H1 (cell line): ENCODE results near the gene RGS6. TPM values are rescaled to one million over a fixed set of nuclear protein-coding genes. Genes with fewer than 3 reads are reported as not detected.

ENCODE experiments used
- CTCF ChIA-PET: fragments of 300-600 bp; sonication (Branson Sonifier 250); formaldehyde crosslinking; loops from one replicate; lab custom pipeline; 2021; ENCODE audit not compliant: partially characterized antibody; lab: Charles Lee
- POLR2A ChIA-PET: fragments of 300-600 bp; sonication (Branson Sonifier 250); formaldehyde crosslinking; loops from one replicate; lab custom pipeline; 2021; ENCODE audit warnings: inconsistent platforms; ENCODE audit not compliant: partially characterized antibody; lab: Charles Lee
- DNase-seq, 2 experiments: peaks; one replicate each; pipeline versions ENCODE4 v3.0.0 to v3.0.0-alpha.2; 2010 to 2022; ENCODE audit warnings: low spot score in 2 of 2, low read depth in 1 of 2, mixed read lengths in 1 of 2
- FAIRE-seq: peaks from 2 replicates; lab custom pipeline; 2011; peaks lifted over from hg19 to GRCh38; lab: Jason Lieb, UNC
- H2AFZ ChIP-seq: 2 replicates; pipeline ENCODE4 v1.8.1; 2012; ENCODE audit warnings: low read length, inconsistent platforms
- H2AK5ac ChIP-seq: 2 replicates; pipeline ENCODE4 v1.6.1; 2013; ENCODE audit warnings: low read depth, low read length
- H2BK120ac ChIP-seq: replicated peaks from 2 replicates; pipeline ENCODE3; 2013; ENCODE audit warnings: low read depth, low read length, inconsistent platforms
- H2BK12ac ChIP-seq: 2 replicates; pipeline ENCODE4 v1.6.1; 2013; ENCODE audit warnings: low read depth, low read length
- H2BK15ac ChIP-seq: 2 replicates; pipeline ENCODE4 v1.6.1; 2013; ENCODE audit warnings: low read length
- H2BK20ac ChIP-seq: 2 replicates; pipeline ENCODE4 v1.6.1; 2013; ENCODE audit warnings: low read length
- H2BK5ac ChIP-seq: 2 replicates; pipeline ENCODE4 v1.6.1; 2013; ENCODE audit warnings: low read depth, low read length
- H3K14ac ChIP-seq: 2 replicates; pipeline ENCODE4 v1.6.1; 2013; ENCODE audit warnings: inconsistent platforms; ENCODE audit not compliant: insufficient read length
- H3K18ac ChIP-seq: 2 replicates; pipeline ENCODE4 v1.6.1; 2013; ENCODE audit warnings: low read length; ENCODE audit errors: extremely low read depth
- H3K23ac ChIP-seq: 2 replicates; pipeline ENCODE4 v1.6.1; 2013; ENCODE audit warnings: inconsistent platforms; ENCODE audit not compliant: insufficient read length
- H3K23me2 ChIP-seq: 2 replicates; pipeline ENCODE4 v1.6.1; 2013; ENCODE audit warnings: low read depth, low read length
- H3K27ac ChIP-seq: 2 replicates; pipeline ENCODE4 v1.6.1; 2011; ENCODE audit warnings: low read depth, low read length, inconsistent platforms
- H3K27me3 ChIP-seq, 4 experiments: replicated peaks in 1 of 4; 1 replicate in 1 of 4; 2 replicates in 3 of 4; pipeline versions ENCODE4 v1.6.1 to v1.8.1; 2011 to 2013; ENCODE audit warnings: low read length in 3 of 4, mild to moderate bottlenecking in 3 of 4, inconsistent platforms in 2 of 4, mixed read lengths in 2 of 4, moderate library complexity in 1 of 4; ENCODE audit not compliant: control insufficient read depth in 3 of 4, insufficient read depth in 3 of 4; ENCODE audit errors: extremely low read depth in 1 of 4
- H3K36me3 ChIP-seq, 4 experiments: 2 replicates each; pipeline versions ENCODE4 v1.6.1 to v1.8.1; 2011 to 2013; ENCODE audit warnings: mild to moderate bottlenecking in 4 of 4, low read length in 3 of 4, moderate library complexity in 2 of 4, control low read depth in 1 of 4, inconsistent platforms in 1 of 4; ENCODE audit not compliant: insufficient read depth in 4 of 4, control insufficient read depth in 2 of 4
- H3K4ac ChIP-seq: replicated peaks from 2 replicates; pipeline ENCODE3; 2013; ENCODE audit warnings: low read length, low read depth, mixed read lengths, inconsistent platforms; ENCODE audit not compliant: insufficient read length
- H3K4me1 ChIP-seq, 4 experiments: replicated peaks in 1 of 4; 1 replicate in 1 of 4; 2 replicates in 3 of 4; pipeline versions ENCODE4 v1.6.1 to v1.8.1; 2011 to 2013; ENCODE audit warnings: low read length in 3 of 4, inconsistent platforms in 2 of 4, mixed read lengths in 1 of 4; ENCODE audit not compliant: insufficient read depth in 4 of 4, control insufficient read depth in 3 of 4
- H3K4me2 ChIP-seq, 2 experiments: 2 replicates each; pipeline versions ENCODE4 v1.6.1 to v1.8.1; 2011 to 2013; ENCODE audit warnings: low read depth in 2 of 2, low read length in 2 of 2, control low read depth in 1 of 2, inconsistent platforms in 1 of 2, mild to moderate bottlenecking in 1 of 2; ENCODE audit not compliant: insufficient read depth in 1 of 2
- H3K4me3 ChIP-seq, 4 experiments: fragments of 200-600, 300-600 bp in 1 of 4; sonication (generic), shearing (Covaris generic), sonication (Bioruptor Twin) in 1 of 4; 2 replicates each; pipeline versions ENCODE4 v1.5.1 to v1.8.1; 2011 to 2016; ENCODE audit warnings: low read length in 4 of 4, low read depth in 3 of 4, control low read depth in 2 of 4, inconsistent platforms in 2 of 4, mild to moderate bottlenecking in 2 of 4, mixed read lengths in 1 of 4, moderate library complexity in 1 of 4; ENCODE audit not compliant: insufficient read depth in 2 of 4; ENCODE audit errors: extremely low read depth in 1 of 4
- H3K56ac ChIP-seq: replicated peaks from 2 replicates; pipeline ENCODE3; 2013; ENCODE audit warnings: low read depth, mild to moderate bottlenecking, mixed read lengths, low read length, inconsistent platforms; ENCODE audit not compliant: insufficient read length
- H3K79me1 ChIP-seq: 2 replicates; pipeline ENCODE4 v1.6.1; 2013; ENCODE audit warnings: low read depth, low read length, control low read depth
- H3K79me2 ChIP-seq, 2 experiments: 2 replicates each; pipeline versions ENCODE4 v1.6.1 to v1.8.1; 2012 to 2013; ENCODE audit warnings: low read length in 2 of 2, mild to moderate bottlenecking in 2 of 2, inconsistent platforms in 1 of 2; ENCODE audit not compliant: insufficient read depth in 2 of 2, control insufficient read depth in 1 of 2
- H3K9ac ChIP-seq, 4 experiments: replicated peaks in 1 of 4; 1 replicate in 1 of 4; 2 replicates in 3 of 4; pipeline versions ENCODE4 v1.6.1 to v1.8.1; 2011 to 2013; ENCODE audit warnings: low read depth in 3 of 4, low read length in 3 of 4, control low read depth in 2 of 4, mild to moderate bottlenecking in 2 of 4, moderate library complexity in 2 of 4, inconsistent platforms in 1 of 4; ENCODE audit errors: extremely low read depth in 1 of 4
- H3K9me3 ChIP-seq, 2 experiments: 2 replicates each; pipeline versions ENCODE4 v1.6.1 to v1.8.1; 2012 to 2013; ENCODE audit warnings: mild to moderate bottlenecking in 2 of 2, moderate library complexity in 2 of 2, control low read depth in 1 of 2, inconsistent platforms in 1 of 2, low read depth in 1 of 2, low read length in 1 of 2, mixed read lengths in 1 of 2; ENCODE audit not compliant: insufficient read depth in 2 of 2
- H4K20me1 ChIP-seq, 2 experiments: replicated peaks in 1 of 2; 2 replicates each; pipeline versions ENCODE3 to v1.8.1; 2011 to 2013; ENCODE audit warnings: inconsistent platforms in 2 of 2, low read length in 2 of 2, mild to moderate bottlenecking in 1 of 2; ENCODE audit not compliant: insufficient read depth in 2 of 2, control insufficient read depth in 1 of 2
- H4K5ac ChIP-seq: 2 replicates; pipeline ENCODE4 v1.6.1; 2013; ENCODE audit warnings: low read length, low read depth, mixed read lengths, inconsistent platforms; ENCODE audit not compliant: insufficient read length
- H4K8ac ChIP-seq: 2 replicates; pipeline ENCODE4 v1.8.0; 2013; ENCODE audit warnings: mild to moderate bottlenecking, moderate library complexity, low read length, inconsistent platforms; ENCODE audit not compliant: insufficient read depth; ENCODE audit errors: extremely low read depth
- H4K91ac ChIP-seq: replicated peaks from 2 replicates; pipeline ENCODE3; 2013; ENCODE audit warnings: low read length, mixed read lengths, inconsistent platforms; ENCODE audit not compliant: insufficient read length
- KDM5A ChIP-seq: fragments of 200-600 bp; IDR thresholded peaks from 2 replicates; pipeline ENCODE4 v1.7.1; 2012; ENCODE audit warnings: mild to moderate bottlenecking, low read length, inconsistent platforms, mixed read lengths
- NANOG ChIP-seq: IDR thresholded peaks from 2 replicates; pipeline ENCODE4 v1.6.1; 2011; ENCODE audit warnings: low read length, low read depth, mild to moderate bottlenecking, inconsistent platforms; ENCODE audit not compliant: insufficient read depth, poor library complexity, severe bottlenecking
- RAD21 ChIP-seq, 2 experiments: IDR thresholded peaks in 1 of 2; conservative IDR thresholded peaks in 1 of 2; 2 replicates each; pipeline ENCODE4 v1.6.1; 2011; ENCODE audit warnings: low read depth in 2 of 2, low read length in 2 of 2, improper control_type of control experiment in 1 of 2, inconsistent platforms in 1 of 2, mild to moderate bottlenecking in 1 of 2, moderate library complexity in 1 of 2
- RFX5 ChIP-seq: IDR thresholded peaks from 2 replicates; pipeline ENCODE4 v1.6.1; 2011; ENCODE audit warnings: low read depth, low read length, improper control_type of control experiment, borderline replicate concordance
- TBP ChIP-seq: IDR thresholded peaks from 2 replicates; pipeline ENCODE4 v1.6.1; 2011; ENCODE audit warnings: low read depth, low read length, improper control_type of control experiment
- TCF12 ChIP-seq: IDR thresholded peaks from 2 replicates; pipeline ENCODE4 v1.6.1; 2011; ENCODE audit warnings: low read depth, mild to moderate bottlenecking, low read length
- WGBS, 2 experiments: shearing (Covaris generic) in 1 of 2; methylation state at CpG; one replicate each; pipeline versions ENCODE4 v1.1.6 to v1.1.7; 2013 to 2015; ENCODE audit warnings: low lambda C conversion rate in 2 of 2, mixed read lengths in 2 of 2, inconsistent platforms in 1 of 2, low coverage in 1 of 2, missing lambda C conversion rate in 1 of 2; ENCODE audit not compliant: insufficient replicate concordance in 2 of 2, insufficient coverage in 1 of 2, insufficient read length in 1 of 2; ENCODE audit errors: extremely low coverage in 1 of 2, missing lambda C conversion rate in 1 of 2; 5-methylcytosine and 5-hydroxymethylcytosine counted together
- polyA plus RNA-seq, 7 experiments: library from polyadenylated mRNA; depleted of rRNA in 3 of 7; stranded (reverse) in 5 of 7; unstranded in 2 of 7; fragments of >200 nt in 5 of 7; fragments of 200-250 nt in 2 of 7; gene quantifications; 1 replicate in 5 of 7; 2 replicates in 1 of 7; 4 replicates in 1 of 7; pipeline versions ENCODE4 v1.2.1 to v1.2.3, GENCODE V29; 2011 to 2013; ENCODE audit warnings: missing spikeins in 2 of 7, mixed read lengths in 2 of 7
- total RNA-seq: library from RNA; stranded (reverse); fragmentation: NEBNext Ultra II Directional; extraction: Animal tissue kit (Norgen Biotek cat#: 25700); gene quantifications from 2 replicates; pipeline ENCODE4 v1.2.1, GENCODE V29; 2021
- TF ChIP-seq, protein P1 (sequence below): IDR thresholded peaks from 2 replicates; pipeline ENCODE4 v1.6.1; 2012; ENCODE audit warnings: inconsistent platforms
- TF ChIP-seq, protein P2 (sequence below), 3 experiments: IDR thresholded peaks; 1 replicate in 2 of 3; 2 replicates in 1 of 3; pipeline versions ENCODE4 v1.5.1 to v1.6.1; 2011; ENCODE audit warnings: low read length in 3 of 3, mild to moderate bottlenecking in 3 of 3, inconsistent platforms in 2 of 3, low read depth in 1 of 3, moderate library complexity in 1 of 3; ENCODE audit not compliant: insufficient read depth in 1 of 3; ENCODE audit errors: control extremely low read depth in 1 of 3

RGS6 gene
- total and polyA plus RNA-seq, 2 of the 8 experiments (the other 6 are each of a cell fraction or from before 2014, with no cell fraction given) = 0.26 to 1.1 TPM

DNA sequence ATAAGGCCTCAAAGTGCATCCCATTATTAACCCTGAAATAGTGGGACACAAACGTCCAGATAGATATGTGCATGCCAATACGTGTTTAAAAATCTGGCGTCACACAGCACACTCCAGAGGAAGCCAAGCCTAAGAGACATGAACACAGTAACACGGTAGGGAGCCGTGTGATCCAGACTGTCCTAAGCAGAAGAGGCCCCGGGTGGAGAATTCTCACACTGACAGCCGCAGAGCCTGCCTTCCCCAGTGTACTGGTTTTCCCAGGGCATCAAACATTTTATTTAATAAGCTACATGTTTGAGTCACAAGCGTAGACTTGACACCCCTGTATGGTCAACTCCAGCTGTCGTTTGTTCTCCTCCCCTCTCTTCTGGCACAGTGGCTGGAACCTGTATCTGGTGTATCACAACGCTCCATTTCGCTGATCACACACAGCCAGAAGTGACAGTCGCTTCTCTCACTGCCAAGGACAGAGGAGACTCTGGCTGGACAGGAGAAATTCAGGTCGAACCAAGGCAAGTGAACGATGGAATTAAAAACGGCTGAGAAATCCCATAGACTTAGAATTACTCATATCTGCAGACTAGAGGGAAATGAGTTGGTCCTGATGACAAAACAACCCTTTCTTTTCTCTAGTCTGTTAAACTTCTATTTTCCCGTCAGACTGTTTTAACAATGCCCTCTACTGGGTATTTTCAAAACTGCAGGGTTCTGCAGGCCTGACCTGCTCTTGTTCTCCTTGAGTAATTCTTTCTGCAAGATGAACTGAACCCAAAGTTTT is 359.9 kb downstream of the RGS6 start:
- Histone ChIP-seq H4K91ac (no peak overlapping the region), H2BK15ac (no peak overlapping the region), H3K27ac (no peak overlapping the region), H2BK12ac (no peak overlapping the region), H2BK5ac (no peak overlapping the region), H3K23ac (no peak overlapping the region), H3K18ac (no peak overlapping the region), H4K20me1 (no peaks in the 10 kb centered on the region), H3K4me3 (no peak overlapping the region), H3K36me3 (no peaks in the 10 kb centered on the region), H3K27me3 (no peaks in the 10 kb centered on the region), H3K23me2 (no peaks in the 10 kb centered on the region), H2BK20ac (0 out of 2 replicates have a peak overlapping the region, but pooled peaks have one; percentile 23), H3K79me1 (no peaks in the 10 kb centered on the region), H2AK5ac (no peak overlapping the region), H4K5ac (no peak overlapping the region), H3K56ac (no peak overlapping the region), H2BK120ac (no peak overlapping the region), H2AFZ (peak overlapping the region; percentile 10; the same call in 1 of the 2 replicates), H3K4ac (no peak overlapping the region), H3K79me2 (no peaks in the 10 kb centered on the region), H3K14ac (no peak overlapping the region), H3K4me1 (peaks cover 0 to 6% (median 0%) of the 10 kb centered on the region in 4 experiments; a peak in 1 of 7 replicates), H3K4me2 (no peak overlapping the region), H3K9ac (no peak overlapping the region), H4K8ac (no peak overlapping the region), H3K9me3 (no peaks in the 10 kb centered on the region)
- peak; percentile 1 to 52 for DNase-seq
- POLR2A ChIA-PET = no interaction called here
- WGBS, 2 experiments = 71% methylated on average over 15 of the region's 16 CpGs; no CpG with 5 or more reads in 1 of the 2 experiments
- peak; percentile 92 for FAIRE-seq
- CTCF ChIA-PET = interaction anchor here (0.6 to 2.7 kb wide), 21 partner anchors 9 to 568 kb away, joined by 3 to 10 read pairs (median 3); no protein-coding TSS in a partner anchor
- no peak for TF ChIP-seq RFX5
- TF ChIP-seq, protein P1, sequence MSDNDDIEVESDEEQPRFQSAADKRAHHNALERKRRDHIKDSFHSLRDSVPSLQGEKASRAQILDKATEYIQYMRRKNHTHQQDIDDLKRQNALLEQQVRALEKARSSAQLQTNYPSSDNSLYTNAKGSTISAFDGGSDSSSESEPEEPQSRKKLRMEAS = no peak
- TF ChIP-seq, protein P2, sequence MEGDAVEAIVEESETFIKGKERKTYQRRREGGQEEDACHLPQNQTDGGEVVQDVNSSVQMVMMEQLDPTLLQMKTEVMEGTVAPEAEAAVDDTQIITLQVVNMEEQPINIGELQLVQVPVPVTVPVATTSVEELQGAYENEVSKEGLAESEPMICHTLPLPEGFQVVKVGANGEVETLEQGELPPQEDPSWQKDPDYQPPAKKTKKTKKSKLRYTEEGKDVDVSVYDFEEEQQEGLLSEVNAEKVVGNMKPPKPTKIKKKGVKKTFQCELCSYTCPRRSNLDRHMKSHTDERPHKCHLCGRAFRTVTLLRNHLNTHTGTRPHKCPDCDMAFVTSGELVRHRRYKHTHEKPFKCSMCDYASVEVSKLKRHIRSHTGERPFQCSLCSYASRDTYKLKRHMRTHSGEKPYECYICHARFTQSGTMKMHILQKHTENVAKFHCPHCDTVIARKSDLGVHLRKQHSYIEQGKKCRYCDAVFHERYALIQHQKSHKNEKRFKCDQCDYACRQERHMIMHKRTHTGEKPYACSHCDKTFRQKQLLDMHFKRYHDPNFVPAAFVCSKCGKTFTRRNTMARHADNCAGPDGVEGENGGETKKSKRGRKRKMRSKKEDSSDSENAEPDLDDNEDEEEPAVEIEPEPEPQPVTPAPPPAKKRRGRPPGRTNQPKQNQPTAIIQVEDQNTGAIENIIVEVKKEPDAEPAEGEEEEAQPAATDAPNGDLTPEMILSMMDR (IDR thresholded peaks at IDR 0.05; ENCODE audit: control extremely low read depth in 1 of 3, insufficient read depth in 1 of 3, low read depth in 1 of 3, low read length in 3 of 3) = peak in 2 of 3 experiments; percentile 66 to 68; a peak in 3 of 4 replicates
- TF ChIP-seq KDM5A = no peak
- TF ChIP-seq TCF12 = no peak
- TF ChIP-seq RAD21 (IDR thresholded peaks at IDR 0.05 in 1 of 2, conservative IDR thresholded peaks at IDR 0.05 in 1 of 2; ENCODE audit: low read depth in 2 of 2, low read length in 2 of 2) = peak; percentile 74 to 82
- TF ChIP-seq NANOG = no peak
- no peak for TF ChIP-seq TBP
